OCI-LY7 (cell line): ENCODE measurements around the gene PCYT1B.

ENCODE experiments used
- EZH2phosphoT487 ChIP-seq: fragments of 200-600 bp; sonication (generic); IDR thresholded peaks from 2 replicates; pipeline ENCODE4 v1.6.1; 2018; ENCODE audit warnings: low read depth, borderline replicate concordance, mild to moderate bottlenecking, mixed run types, antibody characterized with exemption, low read length, moderate library complexity, mixed read lengths
- TF ChIP-seq, protein P1 (sequence below): fragments of 200-600 bp; sonication (generic); conservative IDR thresholded peaks from 2 replicates; pipeline ENCODE4 v1.5.1; 2014; ENCODE audit warnings: mild to moderate bottlenecking, antibody characterized with exemption, low read length, moderate library complexity, mixed read lengths

DNA sequence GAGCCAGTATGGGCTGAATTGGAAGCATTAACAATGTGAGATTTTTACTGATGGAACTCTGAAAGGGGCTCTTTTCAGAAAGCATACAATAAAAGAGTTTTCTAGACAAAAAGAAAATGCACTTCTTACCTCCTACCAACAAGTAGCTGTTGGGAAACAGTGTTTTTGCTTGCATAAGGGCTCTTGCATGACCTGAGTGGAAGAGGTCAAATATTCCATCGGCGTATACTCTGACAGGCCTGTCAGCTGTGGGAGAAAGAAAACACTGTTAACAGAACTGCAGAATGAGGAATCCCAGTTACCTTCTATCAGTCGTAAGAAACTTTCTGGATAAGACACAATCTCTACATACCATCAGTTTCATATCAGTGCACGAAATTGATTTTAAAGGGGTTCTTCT is 39.5 kb downstream of the PCYT1B start:
- TF ChIP-seq, protein P1, sequence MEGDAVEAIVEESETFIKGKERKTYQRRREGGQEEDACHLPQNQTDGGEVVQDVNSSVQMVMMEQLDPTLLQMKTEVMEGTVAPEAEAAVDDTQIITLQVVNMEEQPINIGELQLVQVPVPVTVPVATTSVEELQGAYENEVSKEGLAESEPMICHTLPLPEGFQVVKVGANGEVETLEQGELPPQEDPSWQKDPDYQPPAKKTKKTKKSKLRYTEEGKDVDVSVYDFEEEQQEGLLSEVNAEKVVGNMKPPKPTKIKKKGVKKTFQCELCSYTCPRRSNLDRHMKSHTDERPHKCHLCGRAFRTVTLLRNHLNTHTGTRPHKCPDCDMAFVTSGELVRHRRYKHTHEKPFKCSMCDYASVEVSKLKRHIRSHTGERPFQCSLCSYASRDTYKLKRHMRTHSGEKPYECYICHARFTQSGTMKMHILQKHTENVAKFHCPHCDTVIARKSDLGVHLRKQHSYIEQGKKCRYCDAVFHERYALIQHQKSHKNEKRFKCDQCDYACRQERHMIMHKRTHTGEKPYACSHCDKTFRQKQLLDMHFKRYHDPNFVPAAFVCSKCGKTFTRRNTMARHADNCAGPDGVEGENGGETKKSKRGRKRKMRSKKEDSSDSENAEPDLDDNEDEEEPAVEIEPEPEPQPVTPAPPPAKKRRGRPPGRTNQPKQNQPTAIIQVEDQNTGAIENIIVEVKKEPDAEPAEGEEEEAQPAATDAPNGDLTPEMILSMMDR = no peak
- no peak for TF ChIP-seq EZH2phosphoT487
